ENCODE results near the gene EYA4. TPM values are rescaled to one million over a fixed set of nuclear protein-coding genes. Genes with fewer than 3 reads are reported as not detected.

EYA4 gene
- total and polyA plus RNA-seq, 2 of the 4 experiments (the other 2 are of a cell fraction): 5.7 to 11.1 TPM

DNA sequence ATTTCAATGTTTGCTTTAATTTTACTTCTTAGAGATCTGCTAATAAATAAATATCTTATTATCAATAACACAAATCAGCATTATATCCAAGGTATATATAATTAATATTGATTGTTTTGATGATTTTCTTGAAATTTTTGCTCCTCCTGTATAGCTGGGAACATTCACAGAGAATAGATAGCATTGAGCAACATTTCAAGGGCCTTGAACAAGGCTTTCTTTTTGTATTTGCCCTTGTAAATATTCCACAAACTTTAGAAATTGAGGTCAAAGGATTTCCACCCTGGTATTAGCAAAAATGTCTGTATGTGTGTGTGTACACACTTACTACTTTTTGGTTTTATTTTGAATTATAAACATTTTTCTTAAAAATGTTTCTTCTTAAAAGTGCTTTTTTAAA, 205.6 kb downstream of the EYA4 start:
- Histone ChIP-seq H4K20me1 (ENCODE audit: insufficient read depth, low read length) (no peaks in the 10 kb centered on the region), H4K91ac (ENCODE audit: insufficient read depth, low read depth, low read length) (no peak overlapping the region), H3K27ac (ENCODE audit: insufficient read depth, low read length) (no peak overlapping the region), H3K23ac (ENCODE audit: low read depth, low read length) (no peak overlapping the region), H3K18ac (ENCODE audit: low read depth, low read length) (no peak overlapping the region), H2AFZ (replicated peaks; ENCODE audit: low read length, poor library complexity) (no peak overlapping the region), H4K8ac (ENCODE audit: low read depth in 2 of 2, low read length in 2 of 2) (no peak overlapping the region), H3K9ac (ENCODE audit: low read depth, low read length) (no peak overlapping the region), H3K56ac (ENCODE audit: extremely low read depth, insufficient read depth, low read length) (no peak overlapping the region), H2BK5ac (ENCODE audit: low read depth, low read length, poor library complexity, severe bottlenecking) (no peak overlapping the region), H3K27me3 (ENCODE audit: control insufficient read depth, insufficient read depth, low read length) (no peaks in the 10 kb centered on the region), H3K4me2 (ENCODE audit: low read depth, low read length) (no peak overlapping the region), H3K4ac (ENCODE audit: low read depth, low read length) (no peak overlapping the region), H2AK5ac (ENCODE audit: low read depth, low read length) (no peak overlapping the region), H2AK9ac (replicated peaks; ENCODE audit: low read depth, low read length, poor library complexity) (no peak overlapping the region), H3K36me3 (ENCODE audit: control insufficient read depth, insufficient read depth, low read length) (no peaks in the 10 kb centered on the region), H2BK20ac (ENCODE audit: low read depth, low read length) (no peak overlapping the region), H2BK15ac (ENCODE audit: low read depth, low read length) (no peak overlapping the region), H2BK120ac (ENCODE audit: low read depth, low read length) (no peak overlapping the region), H3K14ac (replicated peaks; ENCODE audit: low read depth, low read length) (no peak overlapping the region), H3K4me3 (ENCODE audit: insufficient read depth, low read depth, low read length) (no peak overlapping the region), H4K5ac (ENCODE audit: low read depth, low read length) (no peak overlapping the region), H3K9me1 (ENCODE audit: insufficient read depth, low read length) (peaks cover 3% of the 10 kb centered on the region; the same call in 1 of the 2 replicates), H3K4me1 (ENCODE audit: control insufficient read depth, insufficient read depth, low read length) (no peaks in the 10 kb centered on the region), H3K9me3 (ENCODE audit: control insufficient read depth, insufficient read depth, low read length) (no peaks in the 10 kb centered on the region), H3K79me1 (ENCODE audit: low read depth in 1 of 2, low read length in 2 of 2) (no peaks in the 10 kb centered on the region)
- POLR2A ChIA-PET (ENCODE audit: unreplicated experiment): no interaction called here
- TF ChIP-seq RFX5 (IDR thresholded peaks at IDR 0.05; ENCODE audit: low read depth, low read length) (no peak), SMC3 (IDR thresholded peaks at IDR 0.05; ENCODE audit: low read depth, low read length) (no peak), POLR2A (IDR thresholded peaks at IDR 0.05; ENCODE audit: low read depth, low read length) (no peak), MAFK (IDR thresholded peaks at IDR 0.05; ENCODE audit: low read depth, low read length) (no peak), MXI1 (IDR thresholded peaks at IDR 0.05; ENCODE audit: borderline replicate concordance, low read depth, low read length) (no peak), MAZ (IDR thresholded peaks at IDR 0.05; ENCODE audit: borderline replicate concordance, low read depth, low read length) (no peak), FOS (IDR thresholded peaks at IDR 0.05; ENCODE audit: low read depth, low read length) (no peak)
- TF ChIP-seq, protein P1, sequence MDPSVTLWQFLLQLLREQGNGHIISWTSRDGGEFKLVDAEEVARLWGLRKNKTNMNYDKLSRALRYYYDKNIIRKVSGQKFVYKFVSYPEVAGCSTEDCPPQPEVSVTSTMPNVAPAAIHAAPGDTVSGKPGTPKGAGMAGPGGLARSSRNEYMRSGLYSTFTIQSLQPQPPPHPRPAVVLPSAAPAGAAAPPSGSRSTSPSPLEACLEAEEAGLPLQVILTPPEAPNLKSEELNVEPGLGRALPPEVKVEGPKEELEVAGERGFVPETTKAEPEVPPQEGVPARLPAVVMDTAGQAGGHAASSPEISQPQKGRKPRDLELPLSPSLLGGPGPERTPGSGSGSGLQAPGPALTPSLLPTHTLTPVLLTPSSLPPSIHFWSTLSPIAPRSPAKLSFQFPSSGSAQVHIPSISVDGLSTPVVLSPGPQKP (IDR thresholded peaks at IDR 0.05; ENCODE audit: borderline replicate concordance, low read depth, low read length): no peak
- TF ChIP-seq, protein P2, sequence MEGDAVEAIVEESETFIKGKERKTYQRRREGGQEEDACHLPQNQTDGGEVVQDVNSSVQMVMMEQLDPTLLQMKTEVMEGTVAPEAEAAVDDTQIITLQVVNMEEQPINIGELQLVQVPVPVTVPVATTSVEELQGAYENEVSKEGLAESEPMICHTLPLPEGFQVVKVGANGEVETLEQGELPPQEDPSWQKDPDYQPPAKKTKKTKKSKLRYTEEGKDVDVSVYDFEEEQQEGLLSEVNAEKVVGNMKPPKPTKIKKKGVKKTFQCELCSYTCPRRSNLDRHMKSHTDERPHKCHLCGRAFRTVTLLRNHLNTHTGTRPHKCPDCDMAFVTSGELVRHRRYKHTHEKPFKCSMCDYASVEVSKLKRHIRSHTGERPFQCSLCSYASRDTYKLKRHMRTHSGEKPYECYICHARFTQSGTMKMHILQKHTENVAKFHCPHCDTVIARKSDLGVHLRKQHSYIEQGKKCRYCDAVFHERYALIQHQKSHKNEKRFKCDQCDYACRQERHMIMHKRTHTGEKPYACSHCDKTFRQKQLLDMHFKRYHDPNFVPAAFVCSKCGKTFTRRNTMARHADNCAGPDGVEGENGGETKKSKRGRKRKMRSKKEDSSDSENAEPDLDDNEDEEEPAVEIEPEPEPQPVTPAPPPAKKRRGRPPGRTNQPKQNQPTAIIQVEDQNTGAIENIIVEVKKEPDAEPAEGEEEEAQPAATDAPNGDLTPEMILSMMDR (conservative IDR thresholded peaks at IDR 0.05; ENCODE audit: low read depth, low read length): no peak
- dilution Hi-C loops (cut with HindIII; ENCODE audit: low sequenced_read_pairs, unreplicated experiment) (no loop called here), intact Hi-C loops (cut with micrococcal nuclease) (no loop called here), in situ Hi-C loops (cut with MboI; ENCODE audit: low sequenced_read_pairs) (no loop called here)
- ATAC-seq (ENCODE audit: low read depth) (no peak), DNase-seq (no peak)
- no TSS peak for BruUV-seq (replicated peaks)
- CTCF ChIA-PET: no interaction called here

All from IMR-90 (cell line).